Epithelial cell of esophagus (primary cell): Measurements from ENCODE around the gene RPP25.

Experiments used
- DNase-seq: peaks from one replicate; pipeline ENCODE4 v3.0.0; 2010; ENCODE audit warnings: low read depth
- H3K4me3 ChIP-seq: 2 replicates; pipeline ENCODE4 v1.5.1; 2011; ENCODE audit warnings: mild to moderate bottlenecking, low read length, control low read depth
- TF ChIP-seq, protein P1 (sequence below): IDR thresholded peaks from 2 replicates; pipeline ENCODE4 v1.5.1; 2011; ENCODE audit warnings: low read depth, mild to moderate bottlenecking, low read length, control low read depth, inconsistent platforms; ENCODE audit not compliant: insufficient read depth; ENCODE audit errors: missing control alignments

Gene RPP25

GRCh38 chr15:74995182-74995778 lies 38.7 kb upstream of the RPP25 start, which contains the start of gene SCAMP5:
TSS of gene SCAMP5 (plus strand) at chr15:74995563. CDS start at chr15:75011840, 16,277 bp downstream.
- TF ChIP-seq, protein P1, sequence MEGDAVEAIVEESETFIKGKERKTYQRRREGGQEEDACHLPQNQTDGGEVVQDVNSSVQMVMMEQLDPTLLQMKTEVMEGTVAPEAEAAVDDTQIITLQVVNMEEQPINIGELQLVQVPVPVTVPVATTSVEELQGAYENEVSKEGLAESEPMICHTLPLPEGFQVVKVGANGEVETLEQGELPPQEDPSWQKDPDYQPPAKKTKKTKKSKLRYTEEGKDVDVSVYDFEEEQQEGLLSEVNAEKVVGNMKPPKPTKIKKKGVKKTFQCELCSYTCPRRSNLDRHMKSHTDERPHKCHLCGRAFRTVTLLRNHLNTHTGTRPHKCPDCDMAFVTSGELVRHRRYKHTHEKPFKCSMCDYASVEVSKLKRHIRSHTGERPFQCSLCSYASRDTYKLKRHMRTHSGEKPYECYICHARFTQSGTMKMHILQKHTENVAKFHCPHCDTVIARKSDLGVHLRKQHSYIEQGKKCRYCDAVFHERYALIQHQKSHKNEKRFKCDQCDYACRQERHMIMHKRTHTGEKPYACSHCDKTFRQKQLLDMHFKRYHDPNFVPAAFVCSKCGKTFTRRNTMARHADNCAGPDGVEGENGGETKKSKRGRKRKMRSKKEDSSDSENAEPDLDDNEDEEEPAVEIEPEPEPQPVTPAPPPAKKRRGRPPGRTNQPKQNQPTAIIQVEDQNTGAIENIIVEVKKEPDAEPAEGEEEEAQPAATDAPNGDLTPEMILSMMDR: no peak
- peak; percentile 94 for DNase-seq
- H3K4me3 ChIP-seq: peak within 1 kb of the TSS; percentile 60

GRCh38 chr15:74994685-74995084 lies 38.1 kb upstream of the RPP25 start:
- TF ChIP-seq, protein P1: no peak
- DNase-seq: no peak
- H3K4me3 ChIP-seq: no peak overlapping the region

DNA sequence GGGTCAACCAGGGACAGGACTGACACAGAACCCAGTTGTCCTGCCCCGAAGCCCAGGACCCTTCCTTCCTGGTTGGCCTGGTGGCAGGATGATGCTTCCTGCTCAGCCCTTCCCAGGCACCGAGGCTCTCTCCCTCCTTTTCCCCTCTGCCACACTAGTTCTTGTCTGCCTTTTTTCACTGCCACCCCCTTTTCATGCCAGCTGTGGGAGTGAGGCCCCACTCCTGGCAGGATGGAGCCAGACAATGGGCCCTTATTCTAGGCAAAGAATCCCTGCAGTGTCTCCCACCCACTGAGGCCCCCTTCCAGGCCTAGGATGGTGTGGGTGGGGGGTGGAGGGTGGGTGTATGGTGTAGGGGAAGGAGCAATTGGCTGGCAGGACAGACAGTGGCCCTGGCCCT lies 37.7 kb upstream of the RPP25 start:
- H3K4me3 ChIP-seq: no peak overlapping the region
- no peak for DNase-seq
- TF ChIP-seq, protein P1: no peak

DNA sequence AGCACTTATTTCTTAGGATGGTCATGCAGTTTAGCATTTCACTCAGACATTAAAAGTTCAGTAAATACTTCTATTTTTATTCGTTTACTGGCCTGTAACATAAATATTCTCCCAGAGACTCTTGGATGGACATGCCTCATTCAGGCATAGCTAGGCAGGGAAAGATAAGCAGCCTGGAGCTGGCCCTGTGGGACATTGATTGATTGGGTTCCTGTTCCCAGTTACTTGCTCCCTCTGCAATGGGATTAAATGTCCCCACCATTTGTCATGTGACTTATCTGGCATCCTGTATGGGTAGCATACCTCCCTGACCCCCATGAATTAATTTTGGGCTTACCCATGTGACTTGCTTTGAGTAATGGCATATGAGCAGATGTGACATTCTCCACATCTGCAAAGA lies 36.0 kb upstream of the RPP25 start:
- TF ChIP-seq, protein P1: no peak
- DNase-seq: no peak
- no peak overlapping the region for H3K4me3 ChIP-seq

GRCh38 chr15:74989527-74989926 lies 33.0 kb upstream of the RPP25 start:
- H3K4me3 ChIP-seq: no peak overlapping the region
- TF ChIP-seq, protein P1: no peak

GRCh38 chr15:74988007-74988800 lies 31.6 kb upstream of the RPP25 start:
- TF ChIP-seq, protein P1: peak; percentile 67
- H3K4me3 ChIP-seq: no peak overlapping the region
- peak; percentile 71 for DNase-seq

More at GRCh38 chr15:74989527-74989926, 33.0 kb upstream of the RPP25 start:
- DNase-seq: no peak
